ENCODE measurements around the gene KDM5B.

KDM5B gene

GRCh38 chr1:202682477-202682876 is 125.7 kb downstream of the KDM5B start:
- DNase-seq, result no peak

- no peak for DNase-seq
Observed at GRCh38 chr1:202681736-202682420, 126.3 kb downstream of the KDM5B start.

- no peak for DNase-seq
Observed at GRCh38 chr1:202680586-202681352, 127.5 kb downstream of the KDM5B start.

GRCh38 chr1:202679406-202680177 is 128.6 kb downstream of the KDM5B start:
- no peak for DNase-seq

GRCh38 chr1:202677433-202677832 is 130.8 kb downstream of the KDM5B start:
- no peak for DNase-seq

All from activated CD4-positive, alpha-beta T cell treated with anti-CD3 and anti-CD28 coated beads, Interleukin-2, amount 50 U/mL, for 16 hours (primary cell).